Inflammatory macrophage (primary cell): ENCODE results near the gene TTC9.

ENCODE experiments used
- DNase-seq, 2 donors: peaks; one replicate each; pipeline ENCODE4 v3.0.0-alpha.2; 2020 to 2022

The TTC9 gene

DNA sequence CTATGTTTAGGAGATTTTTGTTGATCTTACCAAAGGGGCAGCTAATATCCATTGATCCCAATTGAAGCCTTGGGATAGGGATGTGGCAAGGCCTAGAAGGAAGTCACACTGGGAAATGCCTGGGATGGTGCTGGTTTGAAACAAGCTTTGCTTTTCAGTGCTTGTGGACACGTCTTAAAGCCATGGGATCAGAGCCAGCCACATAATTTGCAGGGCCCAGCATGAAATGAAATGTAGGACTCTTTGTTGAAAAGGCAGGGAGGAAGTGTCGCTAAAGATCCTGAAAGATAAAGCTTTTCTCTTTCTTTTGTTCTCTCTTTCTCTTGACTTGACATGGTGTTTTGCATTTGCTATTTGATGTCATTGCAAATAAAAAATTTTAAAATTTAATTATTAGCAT lies 5.0 kb downstream of the TTC9 start:
- no peak for DNase-seq

DNA sequence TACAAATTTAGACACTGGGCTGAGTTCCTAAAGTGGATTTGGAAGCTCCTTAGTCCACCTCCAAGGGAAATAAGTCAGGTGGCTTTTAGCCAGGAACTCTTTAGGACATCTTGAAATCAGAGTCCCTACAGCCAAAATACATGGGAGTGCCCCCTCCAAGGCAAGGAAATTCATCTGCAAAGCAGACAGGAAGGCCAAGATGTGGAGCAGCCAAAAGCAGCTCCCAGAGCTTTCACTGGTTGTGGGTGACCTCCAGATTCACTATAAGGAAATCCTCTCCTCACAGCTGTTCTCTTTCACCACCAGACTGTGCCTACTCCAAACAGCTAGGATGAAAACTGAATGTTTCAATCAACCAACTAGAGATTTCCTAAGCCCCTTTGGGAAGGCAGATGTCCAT lies 6.6 kb downstream of the TTC9 start:
- no peak for DNase-seq

- no peak for DNase-seq
These were observed 8.1 kb downstream of the TTC9 start for GRCh38 chr14:70649803-70650202.

DNA sequence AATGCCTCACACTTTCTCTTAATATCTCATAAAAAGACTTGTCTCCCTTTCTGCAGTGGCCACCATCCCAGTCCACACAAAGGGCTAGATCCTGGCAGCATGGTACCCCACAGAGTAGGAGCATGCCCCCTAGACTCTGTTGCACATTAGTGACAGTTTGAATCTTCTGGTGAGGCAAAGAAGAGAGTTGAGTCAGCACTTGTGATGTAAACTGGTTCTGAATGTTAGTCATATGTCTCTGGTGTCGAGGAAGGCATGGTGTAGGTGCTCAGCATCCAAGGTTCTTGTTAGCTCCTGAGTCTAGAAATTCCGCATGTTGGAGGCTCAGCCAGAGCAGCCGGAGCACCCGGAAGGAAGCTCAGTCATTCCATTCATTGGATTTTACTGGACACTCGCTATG lies 9.8 kb downstream of the TTC9 start:
- no peak for DNase-seq

DNA sequence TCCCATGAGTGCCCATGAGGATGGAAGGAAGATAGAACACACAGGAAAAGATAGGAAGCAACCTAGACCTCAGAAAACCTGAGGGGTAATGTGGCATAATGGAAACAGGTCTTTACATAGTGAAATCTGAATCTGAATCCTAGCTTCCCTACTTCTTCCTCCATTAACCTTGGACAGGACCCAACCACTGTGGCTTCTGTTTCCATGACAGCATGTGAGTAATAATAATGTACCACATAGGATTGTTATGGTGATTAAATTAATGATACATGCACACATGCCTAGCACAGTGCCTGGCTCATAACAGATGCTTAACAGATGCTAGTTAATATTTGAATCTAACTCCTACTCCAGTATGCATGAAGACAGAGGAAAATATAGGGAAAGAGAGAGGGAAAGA lies 11.2 kb downstream of the TTC9 start:
- no peak for DNase-seq

DNA sequence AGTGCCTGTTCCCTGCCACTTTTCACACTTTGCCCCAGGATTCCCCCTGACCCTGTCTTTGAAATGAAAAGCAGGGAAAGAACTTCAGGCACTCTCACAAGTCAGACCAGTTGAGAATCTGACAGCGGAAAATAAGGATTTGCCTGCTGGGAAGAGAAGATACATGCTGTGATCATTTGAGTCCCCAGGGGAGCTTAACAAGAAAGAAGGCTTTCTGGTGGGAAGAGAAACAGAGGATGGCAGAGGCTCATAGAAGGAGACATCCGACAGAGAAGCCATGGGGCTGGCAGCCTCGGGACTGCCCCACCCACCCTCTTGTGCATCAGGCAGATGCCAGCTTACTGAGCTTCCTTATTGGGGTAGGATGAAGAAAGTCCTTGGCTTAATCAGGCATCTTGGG lies 11.9 kb downstream of the TTC9 start:
- peak in 1 of 2 donors; percentile 25 for DNase-seq

- DNase-seq = no peak
These were observed 12.9 kb downstream of the TTC9 start for GRCh38 chr14:70654632-70655031.

DNA sequence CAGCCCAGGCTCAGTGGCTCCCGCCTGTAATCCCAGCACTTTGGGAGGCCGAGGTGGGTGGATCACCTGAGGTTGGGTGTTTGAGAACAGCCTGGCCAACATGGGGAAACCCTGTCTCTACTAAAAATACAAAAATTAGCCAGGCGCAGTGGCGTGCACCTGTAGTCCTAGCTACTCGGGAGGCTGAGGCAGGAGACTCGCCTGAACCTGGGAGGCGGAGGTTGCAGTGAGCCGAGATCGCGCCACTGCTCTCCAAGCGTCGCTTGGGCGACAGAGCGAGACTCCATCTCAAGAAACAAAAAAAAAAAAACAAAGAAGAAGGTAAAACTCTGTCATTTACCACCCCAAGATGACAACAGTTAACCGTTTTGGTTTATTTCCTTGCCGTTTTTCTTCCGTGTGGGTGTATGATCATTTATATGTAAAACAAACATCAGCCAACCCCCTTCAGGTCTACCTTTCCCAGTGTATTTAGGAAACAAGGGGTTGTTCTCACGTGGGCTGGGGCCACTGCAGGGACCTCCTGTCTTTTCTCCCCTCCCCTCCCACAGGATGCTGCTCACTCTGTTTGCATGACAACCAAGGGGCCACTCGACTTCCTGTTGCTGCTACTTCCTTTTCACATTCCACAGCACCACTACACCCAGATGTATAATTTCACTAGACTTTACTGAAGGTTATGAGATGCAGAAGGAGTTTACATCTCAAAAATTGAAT lies 13.6 kb downstream of the TTC9 start:
- peak; percentile 28 to 34 for DNase-seq

DNA sequence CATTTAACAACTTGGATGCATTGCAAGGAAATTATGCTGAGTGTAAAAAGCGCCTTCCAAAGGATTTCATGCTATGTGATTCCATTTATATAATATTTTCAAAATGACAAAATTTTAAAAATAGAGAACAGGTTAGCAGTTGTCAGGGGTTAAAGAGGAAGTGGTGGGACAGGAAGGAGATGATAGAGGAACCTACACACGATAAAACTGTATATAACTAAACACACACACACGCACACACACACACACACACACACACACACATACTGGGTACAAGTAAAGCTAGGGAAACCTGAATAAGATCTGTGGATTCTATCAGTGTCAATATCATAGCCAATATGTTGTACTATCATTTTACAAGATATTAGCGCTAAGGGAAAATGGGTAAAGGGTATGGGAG lies 17.2 kb downstream of the TTC9 start:
- peak; percentile 28 to 47 for DNase-seq

- DNase-seq = no peak
These were observed 19.5 kb downstream of the TTC9 start for GRCh38 chr14:70660967-70661893.

GRCh38 chr14:70662080-70662479 lies 20.4 kb downstream of the TTC9 start:
- no peak for DNase-seq

DNA sequence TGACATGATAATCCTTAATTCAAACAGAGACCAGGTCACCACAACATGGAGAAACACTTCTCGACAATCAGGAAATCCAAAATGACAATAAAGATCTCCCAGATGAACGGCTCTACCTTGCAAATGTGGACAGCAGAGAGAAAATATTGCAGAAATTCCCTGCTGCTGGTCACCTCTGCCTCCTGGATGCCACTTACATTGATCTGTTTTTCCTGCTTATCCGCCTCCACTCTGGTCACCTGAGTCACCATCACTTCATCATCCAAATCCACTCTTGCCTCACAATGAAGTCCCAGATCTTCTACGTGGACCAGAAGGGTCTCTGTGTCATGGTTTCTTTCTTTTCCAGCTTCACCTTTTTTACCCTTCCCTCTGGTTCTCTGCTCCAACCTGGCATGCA lies 21.1 kb downstream of the TTC9 start:
- no peak for DNase-seq

DNA sequence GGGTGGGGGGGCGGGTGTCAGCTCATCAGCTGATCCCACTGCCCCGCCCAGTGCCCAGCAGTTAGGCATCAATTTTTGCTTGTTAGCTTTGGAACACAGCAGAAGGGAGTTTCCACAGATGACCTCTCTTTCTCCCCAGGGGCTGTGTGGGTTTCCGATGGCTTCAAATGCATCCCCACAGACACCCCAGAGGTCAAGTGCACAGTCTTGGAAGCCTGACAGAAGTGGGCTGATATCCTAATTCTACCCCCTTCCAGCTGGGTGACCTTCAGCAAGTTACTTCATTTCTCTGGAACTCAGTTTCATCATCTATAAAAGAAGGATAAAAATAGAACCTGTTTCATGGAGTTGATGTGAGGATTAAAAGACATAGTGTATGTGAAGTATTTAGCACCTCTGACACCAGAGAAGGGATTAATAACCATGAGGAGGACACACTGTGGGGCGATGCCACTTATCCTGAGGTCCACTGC lies 22.0 kb downstream of the TTC9 start:
- DNase-seq = no peak

DNA sequence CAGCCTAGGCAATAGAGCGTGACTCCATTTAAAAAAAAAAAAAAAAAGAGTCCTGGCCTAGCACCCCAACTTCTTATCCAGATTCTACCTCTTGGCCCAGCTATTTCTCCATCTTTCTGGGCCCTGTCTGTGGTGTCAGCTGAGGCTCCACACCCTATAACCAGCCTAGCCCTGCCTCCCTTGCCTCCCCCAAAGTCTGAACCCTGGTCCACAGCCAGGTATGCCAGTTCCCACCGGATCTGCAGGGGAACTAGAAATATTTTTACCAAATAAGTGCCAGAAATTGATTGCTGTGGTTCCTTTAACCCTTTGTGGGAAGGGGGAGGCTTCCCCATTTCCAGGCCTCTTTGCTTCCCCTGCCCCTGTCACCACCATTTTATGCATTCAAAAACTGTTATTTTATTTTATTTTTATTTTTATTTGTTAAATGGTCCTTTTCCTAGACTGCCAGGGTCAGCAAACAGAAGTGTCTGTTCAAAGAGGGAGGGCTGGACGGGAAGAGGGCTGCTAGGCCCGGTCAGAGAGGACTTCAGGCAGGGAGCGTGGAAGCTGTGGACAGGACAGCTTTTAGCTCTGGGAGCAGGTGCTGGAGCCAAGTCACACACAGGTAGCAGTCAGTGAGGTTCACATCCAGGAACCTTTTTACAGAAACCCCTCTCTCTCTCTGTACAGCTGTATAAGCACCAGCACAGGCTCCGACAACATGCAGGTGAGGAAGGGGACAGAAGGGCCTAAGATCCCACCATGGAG lies 23.2 kb downstream of the TTC9 start:
- DNase-seq = no peak

- DNase-seq = no peak
These were observed 24.0 kb downstream of the TTC9 start for GRCh38 chr14:70665448-70666360.

GRCh38 chr14:70666361-70666686 lies 24.6 kb downstream of the TTC9 start:
- DNase-seq = no peak

GRCh38 chr14:70670992-70671651 lies 29.4 kb downstream of the TTC9 start:
- no peak for DNase-seq

DNA sequence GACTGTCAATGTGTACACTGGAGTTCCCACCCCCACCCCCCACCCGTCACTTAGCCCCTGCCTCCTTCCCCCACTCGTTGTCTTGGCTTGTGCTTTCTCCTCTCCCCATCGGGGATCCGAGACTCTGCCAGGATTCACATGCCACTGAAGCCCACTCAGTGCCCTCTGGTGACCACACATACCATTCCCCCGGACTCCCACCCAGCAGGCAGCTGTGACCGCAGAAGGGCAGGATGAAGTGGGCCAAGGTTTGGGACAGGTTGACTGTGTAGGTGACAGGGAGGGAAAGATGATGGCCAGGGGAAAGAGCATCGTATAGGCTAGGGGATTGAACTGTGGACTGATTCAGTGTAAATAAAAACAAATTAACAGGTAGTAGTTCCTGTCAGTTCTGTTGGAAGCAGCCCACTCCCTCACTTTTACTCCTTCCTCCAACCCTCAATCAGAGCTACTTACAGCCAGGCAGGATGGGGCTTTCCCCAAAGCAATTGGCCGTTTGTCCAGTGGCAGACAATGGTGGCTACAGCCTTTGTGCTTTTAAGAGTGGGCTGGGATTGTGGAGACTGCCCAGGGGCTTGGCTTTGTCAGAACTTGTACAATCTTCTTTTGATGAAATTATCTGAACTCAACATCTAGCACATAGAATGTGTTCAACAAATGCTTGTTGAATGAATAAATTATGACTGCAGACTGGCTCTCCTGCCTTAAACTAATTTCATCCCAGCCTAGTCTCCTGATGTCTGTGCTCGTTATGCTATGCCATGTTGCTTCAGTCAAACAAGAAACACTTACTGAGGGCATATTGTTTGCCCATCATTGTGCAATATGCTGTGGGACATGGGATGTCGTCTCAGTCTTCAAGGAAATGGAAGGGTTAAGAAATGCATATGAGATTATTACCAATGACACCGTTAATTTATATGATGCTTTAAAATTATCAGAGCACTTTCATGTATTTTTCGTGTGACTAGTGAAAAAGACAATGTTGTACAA lies 30.2 kb downstream of the TTC9 start:
- no peak for DNase-seq

GRCh38 chr14:70677341-70677740 lies 35.6 kb downstream of the TTC9 start:
- DNase-seq = no peak

GRCh38 chr14:70680748-70681147 lies 39.0 kb downstream of the TTC9 start:
- no peak for DNase-seq
